DND-41 (cell line): Measurements from ENCODE around the gene HEXIM1.

Experiments used
- CTCF ChIP-seq: IDR thresholded peaks from 2 replicates; pipeline ENCODE4 v1.5.1; 2012; ENCODE audit warnings: borderline replicate concordance, low read length, moderate library complexity, mild to moderate bottlenecking; ENCODE audit not compliant: poor library complexity, severe bottlenecking; ENCODE audit errors: extremely low read depth
- EZH2 ChIP-seq: IDR thresholded peaks from 3 replicates; pipeline ENCODE4 v1.6.1; 2012; ENCODE audit warnings: borderline replicate concordance, low read depth, mild to moderate bottlenecking, moderate library complexity, low read length, inconsistent platforms; ENCODE audit not compliant: severe bottlenecking

GRCh38 chr17:45143767-45144198 lies 4.5 kb upstream of the HEXIM1 start:
- no peak for TF ChIP-seq CTCF
- TF ChIP-seq EZH2 = no peak
